Measurements from ENCODE around the gene MRPS35.

GRCh38 chr12:27686147-27686546 is 24.5 kb upstream of the MRPS35 start:
- no peak for TF ChIP-seq CTCF (IDR thresholded peaks at IDR 0.05; ENCODE audit: low read depth, low read length, poor library complexity, severe bottlenecking)
- no peak for TF ChIP-seq EZH2phosphoT487 (IDR thresholded peaks at IDR 0.05; ENCODE audit: borderline replicate concordance, low read length)
